ENCODE results near the gene CEP89.

Gene CEP89

DNA sequence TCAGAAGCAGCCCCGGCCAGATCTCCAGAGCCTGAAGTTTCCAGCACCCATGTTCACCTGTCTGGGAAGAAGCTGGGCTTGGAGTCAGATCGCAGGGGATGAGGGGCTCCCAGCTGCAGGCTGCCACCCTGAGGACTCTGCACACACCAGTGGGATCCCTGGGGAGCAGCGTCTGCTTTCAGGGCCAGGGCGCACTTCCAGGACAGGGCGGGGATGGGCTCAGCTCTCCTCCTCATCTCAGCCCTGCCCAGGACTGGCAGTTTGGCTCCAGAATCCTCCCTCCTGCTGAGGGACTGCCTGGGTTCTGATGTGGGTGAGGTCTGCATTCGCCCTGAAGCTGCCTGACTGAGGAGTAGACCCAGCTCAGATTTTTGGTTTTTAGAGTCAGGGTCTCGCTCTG, 105.7 kb downstream of the CEP89 start:
- TF ChIP-seq, protein P1, sequence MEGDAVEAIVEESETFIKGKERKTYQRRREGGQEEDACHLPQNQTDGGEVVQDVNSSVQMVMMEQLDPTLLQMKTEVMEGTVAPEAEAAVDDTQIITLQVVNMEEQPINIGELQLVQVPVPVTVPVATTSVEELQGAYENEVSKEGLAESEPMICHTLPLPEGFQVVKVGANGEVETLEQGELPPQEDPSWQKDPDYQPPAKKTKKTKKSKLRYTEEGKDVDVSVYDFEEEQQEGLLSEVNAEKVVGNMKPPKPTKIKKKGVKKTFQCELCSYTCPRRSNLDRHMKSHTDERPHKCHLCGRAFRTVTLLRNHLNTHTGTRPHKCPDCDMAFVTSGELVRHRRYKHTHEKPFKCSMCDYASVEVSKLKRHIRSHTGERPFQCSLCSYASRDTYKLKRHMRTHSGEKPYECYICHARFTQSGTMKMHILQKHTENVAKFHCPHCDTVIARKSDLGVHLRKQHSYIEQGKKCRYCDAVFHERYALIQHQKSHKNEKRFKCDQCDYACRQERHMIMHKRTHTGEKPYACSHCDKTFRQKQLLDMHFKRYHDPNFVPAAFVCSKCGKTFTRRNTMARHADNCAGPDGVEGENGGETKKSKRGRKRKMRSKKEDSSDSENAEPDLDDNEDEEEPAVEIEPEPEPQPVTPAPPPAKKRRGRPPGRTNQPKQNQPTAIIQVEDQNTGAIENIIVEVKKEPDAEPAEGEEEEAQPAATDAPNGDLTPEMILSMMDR (IDR thresholded peaks at IDR 0.05; ENCODE audit: control insufficient read depth, insufficient read depth, low read depth, low read length, missing control alignments), result no peak
- no peak overlapping the region for H3K4me3 ChIP-seq (ENCODE audit: control insufficient read depth, low read depth, low read length)
- no peak for DNase-seq (ENCODE audit: low read depth)

DNA sequence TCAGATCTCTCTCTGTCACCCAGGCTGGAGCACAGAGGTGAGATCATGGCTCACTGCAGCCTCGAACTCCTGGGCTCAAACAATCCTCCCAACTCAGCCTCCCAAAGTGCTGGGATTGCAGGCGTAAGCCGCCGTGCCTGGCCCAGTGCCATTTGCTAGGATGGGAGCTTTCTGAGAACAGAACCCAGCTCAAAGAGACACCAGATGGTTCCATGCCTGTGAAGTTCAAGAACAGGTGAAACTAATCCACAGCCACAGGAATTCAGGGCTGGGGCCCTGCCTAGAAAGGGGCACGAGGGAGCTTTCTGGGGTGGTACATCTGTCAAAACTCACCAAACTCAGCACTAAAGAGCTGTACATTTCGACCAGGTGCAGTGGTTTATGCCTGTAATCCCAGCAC, 106.4 kb downstream of the CEP89 start:
- no peak for DNase-seq (ENCODE audit: low read depth)
- TF ChIP-seq, protein P1 (IDR thresholded peaks at IDR 0.05; ENCODE audit: control insufficient read depth, insufficient read depth, low read depth, low read length, missing control alignments), result no peak
- H3K4me3 ChIP-seq (ENCODE audit: control insufficient read depth, low read depth, low read length), result no peak overlapping the region

DNA sequence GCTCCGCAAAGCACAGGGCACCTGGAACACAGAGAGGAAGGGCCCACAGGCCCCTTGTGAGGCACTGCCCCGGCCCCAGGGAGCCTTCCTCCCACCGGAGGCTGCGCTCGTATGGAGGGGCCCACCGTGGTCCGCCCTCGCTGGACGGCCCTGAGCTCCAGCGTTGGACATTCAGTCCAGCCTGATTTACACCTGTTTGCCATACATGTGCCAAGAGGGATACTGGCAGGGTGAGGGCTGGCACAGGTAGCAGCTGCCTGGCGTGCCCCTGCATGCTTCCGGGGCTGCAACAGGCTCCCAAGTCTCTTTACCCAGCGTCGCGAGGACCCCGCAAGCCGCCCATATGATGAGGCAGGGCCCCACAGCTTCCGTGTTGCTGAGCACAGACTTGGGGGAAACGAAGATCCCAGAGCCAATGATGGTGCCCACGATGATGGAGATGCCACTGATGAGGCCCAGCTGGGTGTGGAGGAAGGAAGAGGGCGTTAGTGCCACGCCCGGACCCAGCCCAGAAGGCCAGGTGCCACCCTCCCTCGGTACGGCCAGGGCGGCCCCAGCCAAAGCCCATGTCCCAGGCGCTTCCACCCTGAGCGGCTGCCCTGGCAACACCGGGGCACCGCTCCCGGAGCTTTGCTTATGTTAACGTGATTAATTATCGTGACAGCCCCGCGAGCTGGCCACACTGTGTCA, 107.3 kb downstream of the CEP89 start:
- H3K4me3 ChIP-seq (ENCODE audit: control insufficient read depth, low read depth, low read length), result no peak overlapping the region
- TF ChIP-seq, protein P1 (IDR thresholded peaks at IDR 0.05; ENCODE audit: control insufficient read depth, insufficient read depth, low read depth, low read length, missing control alignments), result no peak
- DNase-seq (ENCODE audit: low read depth), result no peak

DNA sequence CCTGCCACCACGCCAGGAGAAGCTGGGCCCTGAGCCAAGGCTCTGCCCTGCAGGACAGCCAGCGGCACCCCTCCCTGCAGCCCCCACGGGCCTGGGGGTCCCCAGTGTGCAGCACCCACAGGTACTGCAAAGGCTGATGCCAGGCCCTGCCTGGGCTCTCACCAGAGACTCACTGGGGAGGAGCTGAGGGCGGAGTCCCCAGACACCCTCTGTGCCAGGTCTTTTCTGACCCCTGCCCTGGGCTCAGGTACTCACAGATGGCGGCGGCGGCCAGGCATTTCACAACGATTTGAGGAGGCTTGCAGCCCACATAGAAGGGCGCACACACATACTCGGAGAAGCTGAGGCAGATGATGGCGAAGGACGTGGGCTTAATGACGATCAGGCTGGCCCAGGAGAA, 107.9 kb downstream of the CEP89 start:
- DNase-seq (ENCODE audit: low read depth), result no peak
- H3K4me3 ChIP-seq (ENCODE audit: control insufficient read depth, low read depth, low read length), result no peak overlapping the region
- TF ChIP-seq, protein P1 (IDR thresholded peaks at IDR 0.05; ENCODE audit: control insufficient read depth, insufficient read depth, low read depth, low read length, missing control alignments), result no peak

DNA sequence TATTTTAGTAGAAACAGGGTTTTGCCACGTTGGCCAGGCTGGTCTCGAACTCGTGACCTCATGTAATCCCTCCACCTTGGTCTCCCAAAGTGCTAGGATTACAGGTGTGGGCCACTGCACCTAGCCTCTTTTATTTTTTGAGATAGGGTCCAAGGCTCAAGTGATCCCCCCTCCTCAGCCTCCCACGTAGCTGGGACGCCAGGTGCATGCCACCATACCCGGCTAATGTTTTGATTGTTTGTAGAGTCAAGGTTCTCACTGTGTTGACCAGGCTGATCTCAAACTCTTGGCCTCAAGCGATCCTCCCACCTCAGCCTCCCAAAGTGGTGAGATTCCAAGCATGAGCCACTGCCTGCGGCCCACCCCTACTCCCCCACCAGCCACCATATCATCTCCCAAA, 108.5 kb downstream of the CEP89 start:
- H3K4me3 ChIP-seq (ENCODE audit: control insufficient read depth, low read depth, low read length), result no peak overlapping the region
- TF ChIP-seq, protein P1 (IDR thresholded peaks at IDR 0.05; ENCODE audit: control insufficient read depth, insufficient read depth, low read depth, low read length, missing control alignments), result no peak
- DNase-seq (ENCODE audit: low read depth), result no peak

DNA sequence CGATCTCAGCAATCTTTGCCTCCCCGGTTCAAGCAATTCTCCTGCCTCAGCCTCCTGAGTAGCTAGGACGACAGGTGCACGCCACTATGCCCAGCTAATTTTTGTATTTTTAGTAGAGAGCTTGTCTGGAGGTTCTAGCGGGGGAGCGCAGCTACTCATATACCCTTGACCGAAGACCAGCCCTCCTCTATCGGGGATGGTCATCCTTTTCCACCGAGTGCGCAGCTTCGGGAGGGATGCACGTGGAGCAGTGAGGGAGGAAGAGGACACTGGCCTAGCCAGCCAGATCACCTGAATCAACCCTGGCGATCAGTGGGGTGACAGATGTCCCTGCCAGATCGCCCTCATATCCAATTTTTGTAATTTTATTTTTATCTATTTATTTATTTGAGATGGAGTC, 109.0 kb downstream of the CEP89 start:
- TF ChIP-seq, protein P1 (IDR thresholded peaks at IDR 0.05; ENCODE audit: control insufficient read depth, insufficient read depth, low read depth, low read length, missing control alignments), result no peak
- no peak for DNase-seq (ENCODE audit: low read depth)
- H3K4me3 ChIP-seq (ENCODE audit: control insufficient read depth, low read depth, low read length), result no peak overlapping the region

Data from AG09309 (cell line).